Superior temporal gyrus (tissue), 1 donor: Measurements from ENCODE around the gene SRD5A3.

Source experiments
- DNase-seq: peaks from one replicate; pipeline ENCODE4 v3.0.0-alpha.2; 2016; ENCODE audit errors: extremely low spot score

SRD5A3 gene

DNA sequence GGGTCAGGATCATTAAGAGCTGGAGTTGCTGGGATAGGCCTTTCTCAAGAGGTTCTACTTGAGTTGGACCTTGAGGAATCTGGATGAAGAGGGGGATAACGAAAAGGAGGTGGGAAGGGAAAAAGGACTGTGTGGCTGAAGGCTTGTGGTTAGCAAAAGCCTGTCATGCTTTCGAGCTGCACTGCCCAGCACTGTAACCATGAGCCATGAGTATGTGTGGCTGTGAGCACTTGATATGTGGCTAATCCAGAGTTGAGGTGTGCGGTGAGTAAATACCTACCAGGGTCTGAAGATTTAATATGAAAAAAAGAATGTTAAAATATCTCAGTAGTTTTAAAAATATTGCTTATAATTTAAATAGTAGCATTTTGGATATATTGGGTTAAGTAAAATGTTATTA is 61.1 kb downstream of the SRD5A3 start:
- DNase-seq: no peak

DNA sequence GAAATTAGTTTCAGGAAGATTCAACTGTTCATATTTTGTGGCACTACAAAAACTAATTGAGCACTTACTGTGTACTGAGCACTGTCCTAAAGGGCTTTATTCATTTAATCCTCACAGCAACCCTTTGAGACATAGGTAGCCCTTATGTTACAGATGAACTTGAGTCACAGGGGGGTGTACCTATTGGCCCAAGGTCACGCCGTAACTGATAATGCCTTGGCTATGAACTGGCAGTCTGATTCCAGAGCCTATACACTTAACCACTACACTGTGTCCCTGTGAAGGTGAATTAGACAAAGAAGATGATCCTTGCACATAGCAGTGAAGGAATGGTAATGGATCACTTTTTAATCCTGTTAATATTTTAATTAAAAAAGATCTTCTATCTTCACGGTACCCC is 61.7 kb downstream of the SRD5A3 start:
- no peak for DNase-seq

DNA sequence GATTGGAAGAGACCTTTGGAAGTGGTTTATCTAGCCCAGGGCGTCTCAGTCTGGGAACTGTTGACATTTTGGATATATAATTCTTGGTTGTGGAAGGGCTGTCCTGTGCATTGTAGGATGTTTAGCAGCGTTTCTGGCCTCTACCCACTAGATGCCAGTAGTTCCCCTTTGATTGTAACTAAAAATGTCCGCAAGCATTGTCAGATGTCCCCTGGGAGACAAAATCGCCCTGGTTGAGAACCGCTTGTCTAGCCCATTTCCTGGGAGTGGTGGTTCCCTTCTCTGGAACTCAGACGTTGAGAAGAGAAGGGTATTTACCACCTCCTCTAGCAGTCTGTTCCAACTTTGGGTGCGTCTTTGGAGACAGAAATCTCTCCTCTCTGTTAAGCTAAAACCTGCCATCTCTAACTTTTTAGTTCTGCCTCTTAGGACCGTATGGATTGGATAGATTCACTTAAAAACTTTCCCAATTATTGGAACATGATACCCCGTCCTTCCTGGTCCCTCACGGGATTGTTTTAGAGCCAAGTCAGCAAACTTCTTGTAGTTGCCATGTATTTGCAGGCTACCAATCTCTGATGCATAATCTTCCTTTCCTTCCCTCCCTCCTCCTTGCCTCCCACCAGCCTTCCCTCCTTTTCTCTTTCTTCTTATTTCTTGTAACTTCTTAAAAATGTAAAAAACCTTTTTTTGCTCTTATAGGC is 63.6 kb downstream of the SRD5A3 start:
- peak; percentile 65 for DNase-seq

DNA sequence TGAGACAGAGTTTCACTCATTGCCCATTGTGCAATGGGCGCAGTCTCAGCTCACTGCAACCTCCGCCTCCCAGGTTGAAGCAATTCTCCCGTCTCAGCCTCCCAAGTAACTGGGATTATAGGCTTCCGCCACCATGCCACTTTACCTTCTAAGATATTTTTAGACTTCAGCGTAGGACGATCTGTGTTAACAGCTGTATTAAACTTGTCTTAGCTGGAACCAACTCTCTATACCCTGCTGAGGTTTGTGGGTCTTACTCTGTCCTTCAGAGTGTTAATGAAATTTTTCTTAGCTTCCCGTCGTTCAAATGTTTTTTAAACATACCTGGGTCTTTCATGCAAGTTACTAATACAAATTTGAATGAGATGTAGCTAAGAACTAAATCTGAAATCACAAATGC is 64.4 kb downstream of the SRD5A3 start:
- DNase-seq: no peak

DNA sequence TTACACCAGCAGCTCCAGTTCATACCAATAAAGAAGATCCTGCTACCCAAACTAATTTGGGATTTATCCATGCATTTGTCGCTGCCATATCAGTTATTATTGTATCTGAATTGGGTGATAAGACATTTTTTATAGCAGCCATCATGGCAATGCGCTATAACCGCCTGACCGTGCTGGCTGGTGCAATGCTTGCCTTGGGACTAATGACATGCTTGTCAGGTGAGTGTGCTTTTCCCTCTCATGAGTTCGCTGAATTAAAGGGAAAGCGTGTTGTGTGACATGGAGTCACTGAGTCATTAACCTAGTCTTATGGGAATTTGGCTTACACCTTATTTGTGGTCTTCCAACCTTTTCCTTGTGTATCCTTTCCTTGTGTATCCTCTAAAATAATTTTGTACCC is 65.6 kb downstream of the SRD5A3 start:
- DNase-seq: no peak

DNA sequence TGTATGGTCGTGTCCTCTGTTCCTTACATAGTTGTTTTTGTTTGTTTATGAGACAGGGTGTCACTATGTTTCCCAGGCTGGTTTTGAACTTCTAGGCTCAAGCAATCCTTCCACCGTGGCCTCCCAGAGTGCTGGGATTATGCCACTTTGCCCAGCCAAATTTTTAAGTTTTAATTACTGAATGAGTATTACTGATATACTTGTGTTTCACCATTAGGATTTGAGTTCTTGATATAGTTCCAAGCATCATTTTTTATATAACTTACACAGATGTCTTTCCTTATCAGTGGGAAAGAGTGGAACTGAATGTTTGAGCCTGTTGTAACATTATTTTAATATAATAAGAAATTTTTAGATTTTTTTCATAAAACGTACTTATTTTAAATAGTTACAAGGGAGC is 70.1 kb downstream of the SRD5A3 start:
- no peak for DNase-seq
